ENCODE data around the gene AKAP7.

- no peak for TF ChIP-seq CTCF (IDR thresholded peaks at IDR 0.05)
- TF ChIP-seq ZFX (IDR thresholded peaks at IDR 0.05; ENCODE audit: borderline replicate concordance) = no peak
Measured at GRCh38 chr6:131169613-131170012, 34.3 kb downstream of the AKAP7 start.

Data from 22Rv1 (cell line).